IMR-90 (cell line): ENCODE measurements around the gene KLC1. TPM values are rescaled to one million over a fixed set of nuclear protein-coding genes. Genes with fewer than 3 reads are reported as not detected.

Experiments
- ATAC-seq: fragments of 200-7000 bp; cut with Tn5 transposase; 2 replicates; pipeline ENCODE4 v1.9.1; 2020; ENCODE audit warnings: low read depth, mild to moderate bottlenecking, moderate library complexity
- BruUV-seq: library from RNA; stranded (reverse); fragments of 400-500 nt; replicated peaks from 2 replicates; lab custom pipeline; 2021; lab: Mats Ljungman, UMichigan
- CTCF ChIA-PET: fragments of 300-600 bp; formaldehyde crosslinking; extraction: SDS; loops from one replicate; lab custom pipeline; 2021; ENCODE audit warnings: antibody characterized with exemption; lab: Yijun Ruan, JAX
- POLR2A ChIA-PET: fragments of 300-600 bp; sonication (Branson Sonifier 250); formaldehyde crosslinking; loops from one replicate; lab custom pipeline; 2022; ENCODE audit warnings: antibody characterized with exemption; ENCODE audit not compliant: unreplicated experiment; lab: Charles Lee
- DNase-seq: peaks from one replicate; pipeline ENCODE4 v3.0.0; 2013
- H2AFZ ChIP-seq: replicated peaks from 2 replicates; pipeline ENCODE3; 2013; ENCODE audit warnings: low read length, mild to moderate bottlenecking; ENCODE audit not compliant: poor library complexity
- H2AK5ac ChIP-seq: 2 replicates; pipeline ENCODE4 v1.6.1; 2013; ENCODE audit warnings: low read depth, low read length, inconsistent platforms
- H2AK9ac ChIP-seq: replicated peaks from 2 replicates; pipeline ENCODE3; 2013; ENCODE audit warnings: mild to moderate bottlenecking, low read depth, low read length, moderate library complexity; ENCODE audit not compliant: poor library complexity
- H2BK120ac ChIP-seq: 2 replicates; pipeline ENCODE4 v1.6.1; 2013; ENCODE audit warnings: low read depth, low read length, inconsistent platforms
- H2BK15ac ChIP-seq: 3 replicates; pipeline ENCODE4 v1.6.1; 2013; ENCODE audit warnings: low read depth, low read length, inconsistent platforms
- H2BK20ac ChIP-seq: 2 replicates; pipeline ENCODE4 v1.6.1; 2013; ENCODE audit warnings: low read depth, mild to moderate bottlenecking, inconsistent platforms, low read length, moderate library complexity
- H2BK5ac ChIP-seq: 2 replicates; pipeline ENCODE4 v1.6.1; 2013; ENCODE audit warnings: mild to moderate bottlenecking, low read depth, low read length, inconsistent platforms; ENCODE audit not compliant: poor library complexity, severe bottlenecking
- H3K14ac ChIP-seq: replicated peaks from 2 replicates; pipeline ENCODE4 v1.6.1; 2013; ENCODE audit warnings: low read depth, low read length, inconsistent platforms
- H3K18ac ChIP-seq: 2 replicates; pipeline ENCODE4 v1.6.1; 2013; ENCODE audit warnings: low read depth, low read length, control low read depth
- H3K23ac ChIP-seq: 2 replicates; pipeline ENCODE4 v1.6.1; 2013; ENCODE audit warnings: low read depth, low read length, inconsistent platforms
- H3K27ac ChIP-seq: 2 replicates; pipeline ENCODE4 v1.5.1; 2013; ENCODE audit warnings: mild to moderate bottlenecking, control low read depth, low read length; ENCODE audit not compliant: insufficient read depth
- H3K27me3 ChIP-seq: 2 replicates; pipeline ENCODE4 v1.6.1; 2013; ENCODE audit warnings: low read length; ENCODE audit not compliant: control insufficient read depth, insufficient read depth
- H3K36me3 ChIP-seq: 2 replicates; pipeline ENCODE4 v1.6.1; 2013; ENCODE audit warnings: low read length, mixed read lengths; ENCODE audit not compliant: control insufficient read depth, insufficient read depth
- H3K4ac ChIP-seq: 2 replicates; pipeline ENCODE4 v1.6.1; 2013; ENCODE audit warnings: low read depth, low read length, inconsistent platforms
- H3K4me1 ChIP-seq: 2 replicates; pipeline ENCODE4 v1.6.1; 2013; ENCODE audit warnings: low read length, mixed read lengths; ENCODE audit not compliant: control insufficient read depth, insufficient read depth
- H3K4me2 ChIP-seq: 2 replicates; pipeline ENCODE4 v1.6.1; 2013; ENCODE audit warnings: low read depth, mild to moderate bottlenecking, control low read depth, low read length, moderate library complexity
- H3K4me3 ChIP-seq: 2 replicates; pipeline ENCODE4 v1.5.1; 2013; ENCODE audit warnings: low read depth, mild to moderate bottlenecking, control low read depth, low read length, moderate library complexity; ENCODE audit not compliant: insufficient read depth
- H3K56ac ChIP-seq: 2 replicates; pipeline ENCODE4 v1.6.1; 2013; ENCODE audit warnings: low read length, inconsistent platforms; ENCODE audit not compliant: insufficient read depth; ENCODE audit errors: extremely low read depth
- H3K79me1 ChIP-seq, 2 experiments: 2 replicates each; pipeline ENCODE4 v1.6.1; 2013; ENCODE audit warnings: low read length in 2 of 2, inconsistent platforms in 1 of 2, low read depth in 1 of 2
- H3K9ac ChIP-seq: 2 replicates; pipeline ENCODE4 v1.6.1; 2013; ENCODE audit warnings: low read depth, low read length, control low read depth
- H3K9me1 ChIP-seq: 2 replicates; pipeline ENCODE4 v1.6.1; 2013; ENCODE audit warnings: low read length, inconsistent platforms; ENCODE audit not compliant: insufficient read depth
- H3K9me3 ChIP-seq: 2 replicates; pipeline ENCODE4 v1.6.1; 2013; ENCODE audit warnings: low read length; ENCODE audit not compliant: control insufficient read depth, insufficient read depth
- H4K20me1 ChIP-seq: 2 replicates; pipeline ENCODE4 v1.6.1; 2013; ENCODE audit warnings: low read length, inconsistent platforms; ENCODE audit not compliant: insufficient read depth
- H4K5ac ChIP-seq: 2 replicates; pipeline ENCODE4 v1.6.1; 2013; ENCODE audit warnings: mild to moderate bottlenecking, low read depth, low read length, control low read depth
- H4K8ac ChIP-seq, 2 experiments: 2 replicates each; pipeline ENCODE4 v1.6.1; 2013; ENCODE audit warnings: low read depth in 2 of 2, low read length in 2 of 2, control low read depth in 1 of 2, inconsistent platforms in 1 of 2
- H4K91ac ChIP-seq: 2 replicates; pipeline ENCODE4 v1.6.1; 2013; ENCODE audit warnings: low read depth, low read length, inconsistent platforms; ENCODE audit not compliant: insufficient read depth
- BHLHE40 ChIP-seq: fragments of 150-350 bp; IDR thresholded peaks from 2 replicates; pipeline ENCODE4 v1.6.1; 2016; ENCODE audit warnings: mild to moderate bottlenecking, low read depth, low read length
- CEBPB ChIP-seq: IDR thresholded peaks from 2 replicates; pipeline ENCODE4 v1.6.1; 2012; ENCODE audit warnings: low read depth, low read length, improper control_type of control experiment
- FOS ChIP-seq: fragments of 150-350 bp; IDR thresholded peaks from 2 replicates; pipeline ENCODE4 v1.6.1; 2016; ENCODE audit warnings: low read depth, low read length
- MAFK ChIP-seq: IDR thresholded peaks from 2 replicates; pipeline ENCODE4 v1.6.1; 2012; ENCODE audit warnings: low read depth, low read length, improper control_type of control experiment
- MAZ ChIP-seq: IDR thresholded peaks from 2 replicates; pipeline ENCODE4 v1.6.1; 2012; ENCODE audit warnings: low read depth, mild to moderate bottlenecking, low read length, improper control_type of control experiment, moderate library complexity, borderline replicate concordance
- POLR2A ChIP-seq: IDR thresholded peaks from 2 replicates; pipeline ENCODE4 v1.6.1; 2012; ENCODE audit warnings: mild to moderate bottlenecking, low read depth, low read length
- RCOR1 ChIP-seq: IDR thresholded peaks from 2 replicates; pipeline ENCODE4 v1.6.1; 2012; ENCODE audit warnings: mild to moderate bottlenecking, low read length, improper control_type of control experiment; ENCODE audit not compliant: insufficient replicate concordance
- WGBS, 2 experiments: methylation state at CpG; one replicate each; pipeline versions ENCODE4 v1.1.5 to v1.1.7; 2013; ENCODE audit warnings: missing lambda C conversion rate in 2 of 2; ENCODE audit not compliant: insufficient read length in 1 of 2; ENCODE audit errors: extremely low coverage in 2 of 2; 5-methylcytosine and 5-hydroxymethylcytosine counted together
- dilution Hi-C: fragments of 300-500 bp; cut with HindIII; formaldehyde crosslinking; loops from one replicate; pipeline ENCODE4 v1.14.3; 2018; ENCODE audit warnings: low sequenced_read_pairs; ENCODE audit not compliant: unreplicated experiment
- in situ Hi-C: fragments of 300-500 bp; cut with MboI; formaldehyde crosslinking; loops from 3 replicates; pipeline ENCODE4 v1.14.3; 2019; ENCODE audit warnings: low sequenced_read_pairs, inconsistent platforms, mixed read lengths
- intact Hi-C: fragments of 100-400 bp; cut with micrococcal nuclease; formaldehyde crosslinking; loops from 2 replicates; pipeline ENCODE4 v1.10.0; 2022
- polyA plus RNA-seq, 3 experiments: library from polyadenylated mRNA; depleted of rRNA; stranded (reverse); fragments of >200 nt; gene quantifications; 2 replicates each; pipeline ENCODE4 v1.2.3, GENCODE V29; 2012; ENCODE audit warnings: low replicate concordance in 1 of 3
- total RNA-seq: library from RNA; depleted of rRNA; stranded (reverse); fragments of >200 nt; gene quantifications from 2 replicates; pipeline ENCODE4 v1.2.3, GENCODE V29; 2012
- TF ChIP-seq, protein P1 (sequence below): fragments of 150-350 bp; IDR thresholded peaks from 2 replicates; pipeline ENCODE4 v1.6.1; 2016; ENCODE audit warnings: low read depth, mild to moderate bottlenecking, low read length, moderate library complexity, borderline replicate concordance

Gene KLC1
- total and polyA plus RNA-seq, 2 of the 4 experiments (the other 2 are of a cell fraction) = 101 to 157 TPM

DNA sequence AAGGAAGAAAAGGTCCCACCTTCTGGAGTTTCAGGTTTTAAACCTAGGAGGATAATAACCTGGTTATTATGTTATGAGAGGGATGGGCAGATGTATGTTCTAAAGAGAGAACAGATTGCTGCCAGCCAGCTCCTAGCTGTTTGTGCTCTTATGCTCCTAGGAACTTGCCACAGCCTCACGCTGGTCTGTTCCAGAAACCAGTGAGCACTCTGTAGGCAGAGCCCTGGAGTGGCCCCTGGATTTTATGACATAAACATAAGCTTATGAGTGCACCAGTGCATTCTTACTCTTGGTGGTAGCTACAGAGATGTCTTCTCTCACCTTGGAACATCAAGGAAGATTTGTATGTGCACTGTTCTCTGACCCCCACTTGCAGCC, 27.7 kb downstream of the KLC1 start:
- Histone ChIP-seq H3K9me1 (peaks cover 23% of the 10 kb centered on the region), H3K36me3 (peaks cover 53% of the 10 kb centered on the region), H2BK15ac (no peak overlapping the region), H3K9ac (no peak overlapping the region), H3K18ac (no peak overlapping the region; the same call in 1 of the 2 replicates), H3K4ac (no peak overlapping the region), H3K27ac (no peak overlapping the region; the same call in 1 of the 2 replicates), H3K4me1 (peaks cover 27% of the 10 kb centered on the region), H2AFZ (no peak overlapping the region), H3K27me3 (no peaks in the 10 kb centered on the region), H4K8ac (no peak overlapping the region), H2BK5ac (peak overlapping the region; percentile 65), H2AK9ac (no peak overlapping the region), H2AK5ac (no peak overlapping the region), H3K23ac (no peak overlapping the region), H4K91ac (no peak overlapping the region), H3K56ac (no peak overlapping the region), H3K4me3 (no peak overlapping the region), H3K4me2 (no peak overlapping the region), H3K79me1 (peaks cover 33 to 78% of the 10 kb centered on the region in 2 experiments), H4K5ac (no peak overlapping the region), H3K14ac (no peak overlapping the region; the same call in 1 of the 2 replicates), H4K20me1 (peaks cover 53% of the 10 kb centered on the region), H2BK120ac (no peak overlapping the region), H3K9me3 (no peaks in the 10 kb centered on the region), H2BK20ac (no peak overlapping the region)
- in situ Hi-C loops (no loop called here), dilution Hi-C loops (no loop called here), intact Hi-C loops (no loop called here)
- peak; percentile 28 for ATAC-seq
- TF ChIP-seq RCOR1 (no peak), POLR2A (no peak), MAZ (no peak), BHLHE40 (no peak), MAFK (no peak), FOS (no peak), CEBPB (no peak)
- TF ChIP-seq, protein P1, sequence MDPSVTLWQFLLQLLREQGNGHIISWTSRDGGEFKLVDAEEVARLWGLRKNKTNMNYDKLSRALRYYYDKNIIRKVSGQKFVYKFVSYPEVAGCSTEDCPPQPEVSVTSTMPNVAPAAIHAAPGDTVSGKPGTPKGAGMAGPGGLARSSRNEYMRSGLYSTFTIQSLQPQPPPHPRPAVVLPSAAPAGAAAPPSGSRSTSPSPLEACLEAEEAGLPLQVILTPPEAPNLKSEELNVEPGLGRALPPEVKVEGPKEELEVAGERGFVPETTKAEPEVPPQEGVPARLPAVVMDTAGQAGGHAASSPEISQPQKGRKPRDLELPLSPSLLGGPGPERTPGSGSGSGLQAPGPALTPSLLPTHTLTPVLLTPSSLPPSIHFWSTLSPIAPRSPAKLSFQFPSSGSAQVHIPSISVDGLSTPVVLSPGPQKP = no peak
- 100% methylated on average over 1 of the region's 1 CpG; no CpG with 5 or more reads in 1 of the 2 experiments for WGBS, 2 experiments
- CTCF ChIA-PET = interaction anchor here (1.1 kb wide), 1 partner anchor 80 kb away, joined by 3 read pairs; no protein-coding TSS in a partner anchor
- BruUV-seq = no TSS peak
- POLR2A ChIA-PET = interaction anchor here (0.5 to 0.6 kb wide), 2 partner anchors 20 to 28 kb away, joined by 3 to 4 read pairs; no protein-coding TSS in a partner anchor
- no peak for DNase-seq
